ENCODE measurements around the gene SLC25A45. TPM values are rescaled to one million over a fixed set of nuclear protein-coding genes. Genes with fewer than 3 reads are reported as not detected.

The SLC25A45 gene
- total RNA-seq, 2 donors from 2014 or later, result 52.4 to 67.2 TPM

DNA sequence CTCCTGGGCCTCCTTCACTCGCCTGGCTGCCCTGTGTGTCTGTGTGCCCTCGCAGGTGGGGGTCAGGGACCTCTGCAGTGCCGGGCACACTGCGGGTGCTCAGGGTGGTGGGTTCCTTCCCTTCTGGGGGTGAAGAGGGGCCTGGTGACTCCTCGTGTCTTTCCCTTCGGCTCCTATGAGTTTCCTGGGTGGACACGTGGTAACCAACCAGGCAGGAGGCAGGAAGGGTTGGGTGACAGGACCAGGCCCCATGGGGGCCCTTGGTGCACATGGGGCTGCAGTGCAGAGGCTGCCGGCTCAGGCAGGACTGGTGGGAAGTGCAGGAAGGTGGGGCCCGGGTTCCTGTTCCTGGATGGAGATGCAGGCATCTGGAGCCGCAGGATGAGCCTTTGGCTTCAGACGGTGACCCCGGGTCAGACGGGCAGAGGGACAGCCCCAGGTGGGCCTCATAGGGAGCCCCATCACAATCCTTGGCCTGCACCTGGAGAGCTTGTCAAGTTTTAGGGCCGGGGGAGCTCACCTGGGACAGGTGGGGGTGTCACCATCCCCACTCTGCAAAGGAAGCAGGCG lies 13.6 kb upstream of the SLC25A45 start:
- no peak for ATAC-seq
- Histone ChIP-seq H3K9me3 (no peaks in the 10 kb centered on the region), H3K36me3 (replicated peaks in 1 of 2; ENCODE audit: insufficient read depth in 1 of 2, low read depth in 2 of 2) (peaks cover 0 to 12% of the 10 kb centered on the region in 2 donors), H3K4me1 (peaks cover 11% of the 10 kb centered on the region), H3K27ac (no peak overlapping the region), H3K4me3 (no peak overlapping the region), H3K27me3 (no peaks in the 10 kb centered on the region)
- DNase-seq, result no peak
- 88 to 91% methylated on average over 4 to 11 of the region's 15 CpGs for WGBS, 2 donors
- TF ChIP-seq CTCF (IDR thresholded peaks at IDR 0.05) (no peak), POLR2A (IDR thresholded peaks at IDR 0.05) (no peak)
- intact Hi-C loops (cut with DNase I), result no loop called here

DNA sequence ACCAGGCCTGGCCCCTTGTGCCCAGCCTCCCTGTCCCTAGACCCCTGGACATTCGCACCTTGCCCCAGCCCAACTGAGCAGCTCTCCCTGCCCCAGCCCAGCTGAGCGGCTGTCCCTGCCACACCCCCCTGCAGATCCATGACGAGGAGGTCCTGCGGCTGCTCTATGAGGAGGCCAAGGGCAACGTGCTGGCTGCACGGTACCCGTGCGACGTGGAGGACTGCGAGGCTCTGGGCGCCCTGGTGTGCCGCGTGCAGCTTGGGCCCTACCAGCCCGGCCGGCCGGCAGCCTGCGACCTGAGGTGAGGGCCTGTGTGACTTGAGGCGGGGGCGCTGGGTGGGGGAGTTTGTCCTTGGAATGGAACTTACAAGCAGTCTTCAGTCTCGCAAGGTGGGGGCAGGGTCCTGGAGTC lies 11.7 kb upstream of the SLC25A45 start:
- TF ChIP-seq CTCF (IDR thresholded peaks at IDR 0.05), result no peak
- no peak for TF ChIP-seq POLR2A (IDR thresholded peaks at IDR 0.05)
- WGBS, 2 donors, result 99 to 100% methylated on average over 1 to 20 of the region's 20 CpGs
- intact Hi-C loops (cut with DNase I), result no loop called here
- no peak for DNase-seq
- H3K27ac ChIP-seq, result no peak overlapping the region
- no peaks in the 10 kb centered on the region for H3K27me3 ChIP-seq
- ATAC-seq, result no peak
- H3K36me3 ChIP-seq (replicated peaks in 1 of 2; ENCODE audit: insufficient read depth in 1 of 2, low read depth in 2 of 2), result peaks cover 0 to 7% of the 10 kb centered on the region in 2 donors
- no peak overlapping the region for H3K4me3 ChIP-seq
- H3K9me3 ChIP-seq, result no peaks in the 10 kb centered on the region
- H3K4me1 ChIP-seq, result peaks cover 30% of the 10 kb centered on the region

- Histone ChIP-seq H3K27me3 (no peaks in the 10 kb centered on the region), H3K4me1 (peaks cover 35% of the 10 kb centered on the region), H3K27ac (no peak overlapping the region), H3K9me3 (no peaks in the 10 kb centered on the region), H3K4me3 (no peak overlapping the region), H3K36me3 (replicated peaks in 1 of 2; ENCODE audit: insufficient read depth in 1 of 2, low read depth in 2 of 2) (peaks cover 0 to 7% of the 10 kb centered on the region in 2 donors)
- TF ChIP-seq CTCF (IDR thresholded peaks at IDR 0.05) (no peak), POLR2A (IDR thresholded peaks at IDR 0.05) (no peak)
- WGBS, 2 donors, result 87 to 89% methylated on average over 9 to 16 of the region's 17 CpGs
- no peak for ATAC-seq
- intact Hi-C loops (cut with DNase I), result no loop called here
- no peak for DNase-seq
Observed at GRCh38 chr11:65393513-65394079, 11.2 kb upstream of the SLC25A45 start.

- Histone ChIP-seq H3K27me3 (no peaks in the 10 kb centered on the region), H3K4me3 (no peak overlapping the region), H3K27ac (no peak overlapping the region), H3K4me1 (peaks cover 42% of the 10 kb centered on the region), H3K36me3 (replicated peaks in 1 of 2; ENCODE audit: insufficient read depth in 1 of 2, low read depth in 2 of 2) (peaks cover 0 to 7% of the 10 kb centered on the region in 2 donors), H3K9me3 (no peaks in the 10 kb centered on the region)
- intact Hi-C loops (cut with DNase I), result no loop called here
- DNase-seq, result no peak
- no peak for ATAC-seq
- whole genome bisulfite sequencing, 2 donors, result 76 to 91% methylated on average over 4 to 5 of the region's 5 CpGs
- TF ChIP-seq CTCF (IDR thresholded peaks at IDR 0.05) (no peak), POLR2A (IDR thresholded peaks at IDR 0.05) (no peak)
Observed at GRCh38 chr11:65392899-65393298, 10.5 kb upstream of the SLC25A45 start.
